GM21825 (cell line): ENCODE measurements around the gene FKBP4.
"Not testable (repeated sequence)": the region's sequence is repeated elsewhere in the genome, so short reads cannot be mapped to it uniquely, and the experiment has no call there.

ENCODE experiments used
- ATAC-seq: cut with Tn5 transposase; IDR thresholded peaks from one replicate; pipeline ENCODE4 v1.9.1; 2021; ENCODE audit warnings: mild to moderate bottlenecking, moderate library complexity; ENCODE audit not compliant: unreplicated experiment

FKBP4 gene

GRCh38 chr12:2794736-2795289 is at the start of gene FKBP4:
Gene FKBP4, plus strand, starts transcription at chr12:2794970. Its CDS starts 170 bp downstream, at chr12:2795140.
- ATAC-seq, result peak; percentile 75

GRCh38 chr12:2745655-2746054 is 49.1 kb upstream of the FKBP4 start:
- ATAC-seq, result no peak

- ATAC-seq, result no peak
These were observed 45.2 kb upstream of the FKBP4 start for GRCh38 chr12:2749580-2749979.

- ATAC-seq, result no peak
These were observed 44.6 kb upstream of the FKBP4 start for GRCh38 chr12:2750185-2750584.

GRCh38 chr12:2751230-2751629 is 43.5 kb upstream of the FKBP4 start:
- no peak for ATAC-seq

DNA sequence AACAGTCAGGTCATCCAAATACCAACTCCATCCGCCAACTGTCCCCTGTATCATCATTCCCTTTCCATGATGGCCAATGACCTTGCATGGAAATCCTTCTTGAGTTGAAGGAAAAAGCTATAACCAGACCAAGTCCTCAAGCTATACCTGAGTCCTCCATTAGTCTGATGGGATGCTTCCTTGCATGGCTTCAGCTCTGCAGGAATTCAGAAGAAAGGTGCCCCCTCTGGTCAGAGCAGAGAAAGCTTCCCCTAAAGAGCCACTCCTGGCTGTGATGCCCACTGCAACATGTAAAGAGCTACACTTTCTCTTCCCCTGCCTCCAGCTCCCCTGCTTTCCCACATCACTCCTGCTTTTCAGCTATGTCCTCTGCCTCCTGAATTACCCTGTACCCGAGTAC is 43.1 kb upstream of the FKBP4 start:
- no peak for ATAC-seq

DNA sequence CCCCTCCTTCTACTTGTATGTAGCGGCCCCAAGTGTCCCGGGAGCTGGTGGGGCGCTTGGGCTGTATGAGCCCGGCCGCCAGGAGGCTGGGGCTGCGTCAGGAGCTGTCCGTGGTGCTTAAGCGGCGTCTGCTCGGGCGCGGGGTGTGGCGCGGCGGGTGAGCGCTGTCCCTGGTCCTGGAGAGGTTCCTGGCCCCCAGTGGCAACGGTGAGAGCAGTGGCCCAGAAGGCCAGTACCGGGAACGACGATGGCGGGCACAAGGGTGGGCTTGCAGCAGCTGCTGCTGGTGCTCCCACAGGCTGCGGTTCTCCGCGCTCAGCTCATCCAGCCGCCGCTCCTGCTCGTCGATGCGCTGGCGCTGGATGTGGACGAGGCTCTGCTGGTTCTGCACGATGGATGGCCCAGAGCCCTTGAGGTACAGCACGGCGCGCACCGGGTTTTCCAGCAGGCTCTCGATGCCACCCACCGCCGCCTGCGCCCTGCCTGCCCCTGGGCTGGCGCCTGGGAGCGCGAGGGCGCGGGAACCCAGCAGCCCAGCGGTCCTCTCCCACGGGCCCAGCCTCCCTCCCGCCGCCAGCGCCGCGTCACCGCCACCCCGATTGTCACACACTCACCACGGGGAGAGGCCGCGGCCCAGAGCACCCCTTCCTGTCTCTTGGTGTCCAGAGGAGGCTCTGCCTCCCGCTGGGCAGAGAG is 41.9 kb upstream of the FKBP4 start:
- no peak for ATAC-seq

- no peak for ATAC-seq
These were observed 41.2 kb upstream of the FKBP4 start for GRCh38 chr12:2753536-2753935.

DNA sequence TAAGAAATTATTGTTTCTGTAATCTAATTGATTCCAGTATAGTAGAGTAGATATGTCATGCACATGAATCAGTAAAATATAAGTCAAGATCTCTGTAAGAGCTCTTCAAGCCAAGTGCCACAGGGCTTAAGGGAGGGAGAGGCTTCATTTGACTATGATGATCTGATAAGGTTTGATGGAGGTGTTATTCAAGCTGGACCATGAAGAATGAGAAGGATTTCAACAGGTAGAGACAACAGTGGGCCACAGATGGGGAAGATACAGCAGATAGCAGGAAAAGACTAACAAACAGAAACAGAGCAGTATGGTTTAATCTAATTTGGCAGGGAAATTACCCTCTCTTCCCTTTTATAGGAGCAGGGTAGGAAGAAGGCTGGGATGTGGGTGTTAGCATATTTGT is 40.6 kb upstream of the FKBP4 start:
- ATAC-seq, result no peak

- ATAC-seq, result no peak
These were observed 38.0 kb upstream of the FKBP4 start for GRCh38 chr12:2756756-2757155.

GRCh38 chr12:2759733-2760132 is 35.0 kb upstream of the FKBP4 start:
- ATAC-seq, result no peak

- ATAC-seq, result no peak
These were observed 30.4 kb upstream of the FKBP4 start for GRCh38 chr12:2764398-2764797.

DNA sequence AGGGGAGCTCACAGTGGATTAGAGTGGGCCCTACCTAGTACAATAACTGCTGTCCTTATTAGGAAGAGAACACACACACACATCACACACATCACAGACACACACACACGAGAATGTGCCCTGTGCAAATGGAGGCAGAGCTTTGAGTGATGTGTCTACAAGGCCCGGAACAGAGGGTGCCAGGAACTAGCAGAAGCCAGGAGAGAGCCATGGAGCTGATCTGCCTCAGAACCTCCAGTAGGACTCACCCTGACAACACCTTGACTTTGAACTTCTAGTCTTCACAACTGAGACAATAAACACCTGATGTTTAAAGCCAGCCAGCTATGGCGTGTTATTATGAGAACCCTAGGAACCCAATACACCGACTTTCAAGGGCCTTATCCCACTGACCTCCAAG is 29.7 kb upstream of the FKBP4 start:
- ATAC-seq, result no peak

DNA sequence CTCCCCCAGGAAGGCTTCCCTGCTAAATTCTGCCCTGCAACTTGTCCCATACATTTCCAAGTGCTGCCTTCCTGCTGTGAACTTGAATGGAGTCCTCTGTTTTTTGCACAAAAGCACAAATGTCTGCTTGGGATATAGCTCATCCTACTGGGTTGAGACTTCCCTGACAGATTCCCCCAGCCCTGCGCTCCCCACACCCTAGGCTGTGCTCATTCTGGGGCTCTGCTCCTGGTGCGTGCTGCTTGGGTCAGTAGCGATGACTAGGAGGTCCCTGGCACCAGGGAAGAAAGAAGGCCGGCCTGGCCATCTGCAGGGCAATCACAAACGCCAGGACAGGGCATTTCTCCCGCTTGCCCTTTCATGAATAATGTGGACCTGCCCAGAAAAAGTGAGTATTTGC is 29.2 kb upstream of the FKBP4 start:
- ATAC-seq, result no peak

- ATAC-seq, result no peak
These were observed 26.4 kb upstream of the FKBP4 start for GRCh38 chr12:2768224-2768961.

DNA sequence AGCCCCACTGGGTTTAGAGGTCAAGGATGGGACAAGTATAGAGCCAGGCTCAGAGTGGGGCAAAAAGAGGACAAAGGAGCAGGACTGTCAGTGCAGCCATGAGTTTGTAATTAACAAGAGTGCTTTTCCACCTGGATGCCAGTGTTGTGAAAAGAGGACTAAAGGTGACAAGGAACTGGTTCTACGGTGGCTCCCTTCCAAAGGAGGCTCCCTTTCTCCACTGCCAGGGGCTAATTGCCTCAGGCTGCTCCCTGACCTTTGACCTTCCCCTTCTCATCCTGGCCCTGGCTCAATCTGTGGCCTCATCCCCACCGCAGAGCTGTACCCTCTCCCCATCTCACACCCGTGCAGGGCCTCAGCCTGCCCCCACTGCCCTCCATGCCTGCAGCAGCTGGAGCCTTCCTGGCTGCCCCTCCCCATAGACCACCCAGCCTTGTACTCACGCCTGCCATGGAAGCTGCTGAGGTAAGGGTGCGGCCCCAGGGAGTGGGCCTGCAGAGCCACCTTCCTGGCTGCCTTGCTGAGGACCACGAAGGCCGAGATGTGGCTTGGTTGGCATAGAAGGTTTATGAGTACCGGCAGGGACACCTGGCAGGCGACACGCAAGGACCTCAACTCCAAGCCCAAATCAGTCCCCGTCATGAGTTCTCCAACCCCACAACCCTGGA is 24.8 kb upstream of the FKBP4 start:
- ATAC-seq, result no peak

- not testable (repeated sequence) for ATAC-seq
These were observed 24.2 kb upstream of the FKBP4 start for GRCh38 chr12:2770544-2770943.

DNA sequence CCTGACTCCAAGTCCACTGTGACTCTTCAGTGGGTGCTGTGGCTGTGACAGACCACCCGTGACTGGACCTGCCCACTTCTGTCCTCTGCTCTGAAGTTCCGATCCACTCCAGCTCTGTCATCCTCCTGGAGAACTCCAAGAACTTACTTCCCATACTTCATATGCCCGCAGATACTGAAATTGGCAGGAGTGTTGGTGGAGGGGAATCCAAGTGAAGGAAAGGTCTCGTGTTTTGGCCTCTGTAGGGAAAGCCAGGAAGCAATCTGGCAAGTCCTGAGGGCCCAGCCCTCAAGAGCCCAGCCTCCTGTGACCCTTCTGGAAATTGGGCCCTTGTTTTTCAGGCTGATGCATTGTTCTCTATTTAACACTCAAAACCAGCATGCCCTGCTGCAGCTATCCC is 22.4 kb upstream of the FKBP4 start:
- no peak for ATAC-seq

- no peak for ATAC-seq
These were observed 21.4 kb upstream of the FKBP4 start for GRCh38 chr12:2773199-2773875.

- no peak for ATAC-seq
These were observed 19.3 kb upstream of the FKBP4 start for GRCh38 chr12:2775431-2775830.

DNA sequence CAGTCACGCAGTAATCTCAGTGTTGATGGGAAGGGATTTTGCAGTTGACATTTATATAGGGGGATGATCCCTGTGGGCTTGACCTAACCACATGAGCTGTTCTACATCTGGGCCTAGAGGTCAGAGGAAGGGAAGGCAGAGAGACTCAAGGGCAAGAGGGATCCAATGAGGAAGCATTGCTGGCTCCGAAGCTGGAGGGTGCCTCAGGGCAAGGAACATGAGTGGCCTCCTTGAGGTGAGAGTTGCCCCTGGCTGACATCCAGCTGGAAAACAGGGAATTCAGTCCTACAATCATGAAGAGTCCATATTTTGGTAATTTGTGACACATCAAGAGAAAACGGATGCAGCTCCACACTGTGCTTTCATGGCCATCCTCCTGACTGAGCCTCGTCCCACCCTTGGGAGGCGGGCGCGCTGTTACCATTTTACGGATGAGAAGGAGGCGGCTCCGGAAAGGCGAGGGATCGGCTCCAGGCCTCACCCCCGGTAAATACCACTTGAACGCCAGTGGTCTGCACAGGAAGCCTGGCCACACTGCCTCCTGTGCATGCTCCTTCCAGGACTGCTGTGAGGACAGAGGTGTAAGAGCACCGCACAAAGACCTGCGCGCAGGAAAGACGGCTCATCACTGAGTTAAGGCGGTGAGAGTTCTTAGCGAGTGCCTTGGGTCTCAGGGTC is 18.5 kb upstream of the FKBP4 start:
- ATAC-seq, result no peak
